GM12878 (cell line): Measurements from ENCODE around the gene PEAR1. TPM values are rescaled to one million over a fixed set of nuclear protein-coding genes. Genes with fewer than 3 reads are reported as not detected.

Experiments used
- ESRRA ChIP-seq: IDR thresholded peaks from 2 replicates; pipeline ENCODE4 v1.6.1; 2012; ENCODE audit warnings: mild to moderate bottlenecking, low read length, improper control_type of control experiment
- FOXK2 ChIP-seq: fragments of 450-650 bp; IDR thresholded peaks from 2 replicates; pipeline ENCODE4 v1.6.1; 2017; ENCODE audit warnings: mild to moderate bottlenecking, moderate library complexity
- LARP7 ChIP-seq: fragments of 450-650 bp; IDR thresholded peaks from 2 replicates; pipeline ENCODE4 v1.6.1; 2017; ENCODE audit warnings: mild to moderate bottlenecking
- NBN ChIP-seq: fragments of 450-650 bp; IDR thresholded peaks from 2 replicates; pipeline ENCODE4 v1.6.1; 2016
- RCOR1 ChIP-seq: conservative IDR thresholded peaks from 2 replicates; pipeline ENCODE4 v1.6.1; 2012; ENCODE audit warnings: low read depth, low read length, improper control_type of control experiment
- SPI1 ChIP-seq: IDR thresholded peaks from 2 replicates; pipeline ENCODE4 v1.6.1; 2011; ENCODE audit warnings: low read depth, mild to moderate bottlenecking, low read length, moderate library complexity, borderline replicate concordance; ENCODE audit not compliant: insufficient read depth
- YY1 ChIP-seq: IDR thresholded peaks from 2 replicates; pipeline ENCODE4 v1.6.1; 2011; ENCODE audit warnings: low read depth, mild to moderate bottlenecking, low read length
- polyA plus RNA-seq, 11 experiments: library from polyadenylated mRNA; depleted of rRNA in 4 of 11; unstranded in 6 of 11; stranded (reverse) in 5 of 11; fragments of >200 nt; fragmentation: Nextera tagmentation in 4 of 11; fragmentation: Illumina TruSeq in 1 of 11; extraction: Ambion mirVana in 4 of 11; extraction: Trizol in 1 of 11; gene quantifications; 1 replicate in 1 of 11; 2 replicates in 10 of 11; pipeline versions ENCODE4 v1.2.1 to v1.2.3, GENCODE V29; 2011 to 2016; ENCODE audit warnings: inconsistent platforms in 2 of 11, missing spikeins in 2 of 11, low read depth in 1 of 11
- total RNA-seq, 4 experiments: library from RNA; depleted of rRNA in 3 of 4; stranded (reverse); fragments of >200 nt in 3 of 4; fragmentation: Illumina TruSeq in 1 of 4; extraction: Trizol in 1 of 4; gene quantifications; 2 replicates each; pipeline versions ENCODE4 v1.2.1 to v1.2.3, GENCODE V29; 2013 to 2021
- TF ChIP-seq, protein P1 (sequence below): fragments of 450-650 bp; IDR thresholded peaks from 2 replicates; pipeline ENCODE4 v1.6.1; 2017; ENCODE audit warnings: mild to moderate bottlenecking
- TF ChIP-seq, protein P2 (sequence below): fragments of 450-650 bp; formaldehyde crosslinking; IDR thresholded peaks from 2 replicates; pipeline ENCODE4 v1.5.0; 2022; ENCODE audit warnings: mild to moderate bottlenecking, missing genetic modification characterization
- TF ChIP-seq, protein P3 (sequence below): fragments of 450-650 bp; IDR thresholded peaks from 2 replicates; pipeline ENCODE4 v1.6.1; 2017; ENCODE audit warnings: mild to moderate bottlenecking, moderate library complexity
- TF ChIP-seq, protein P4 (sequence below), 3 experiments: IDR thresholded peaks in 2 of 3; conservative IDR thresholded peaks in 1 of 3; 2 replicates each; pipeline ENCODE4 v1.5.1; 2011; ENCODE audit warnings: low read depth in 3 of 3, low read length in 3 of 3, mild to moderate bottlenecking in 3 of 3, control low read depth in 2 of 3, moderate library complexity in 2 of 3, inconsistent platforms in 1 of 3, mixed read lengths in 1 of 3; ENCODE audit not compliant: control insufficient read depth in 2 of 3, insufficient read depth in 1 of 3; ENCODE audit errors: extremely low read depth in 1 of 3
- TF ChIP-seq, protein P5 (sequence below): IDR thresholded peaks from 2 replicates; pipeline ENCODE4 v1.6.1; 2011; ENCODE audit warnings: low read depth, mild to moderate bottlenecking, low read length, moderate library complexity, borderline replicate concordance; ENCODE audit errors: extremely low read depth
- TF ChIP-seq, protein P6 (sequence below): fragments of 450-650 bp; IDR thresholded peaks from 2 replicates; pipeline ENCODE4 v1.6.1; 2017; ENCODE audit warnings: borderline replicate concordance
- TF ChIP-seq, protein P7 (sequence below): IDR thresholded peaks from 2 replicates; pipeline ENCODE4 v1.6.1; 2012; ENCODE audit warnings: low read depth, low read length, improper control_type of control experiment

Gene PEAR1
- total and polyA plus RNA-seq, 10 of the 15 experiments (the other 5 are each of a cell fraction or from before 2014, with no cell fraction given) = not detected

DNA sequence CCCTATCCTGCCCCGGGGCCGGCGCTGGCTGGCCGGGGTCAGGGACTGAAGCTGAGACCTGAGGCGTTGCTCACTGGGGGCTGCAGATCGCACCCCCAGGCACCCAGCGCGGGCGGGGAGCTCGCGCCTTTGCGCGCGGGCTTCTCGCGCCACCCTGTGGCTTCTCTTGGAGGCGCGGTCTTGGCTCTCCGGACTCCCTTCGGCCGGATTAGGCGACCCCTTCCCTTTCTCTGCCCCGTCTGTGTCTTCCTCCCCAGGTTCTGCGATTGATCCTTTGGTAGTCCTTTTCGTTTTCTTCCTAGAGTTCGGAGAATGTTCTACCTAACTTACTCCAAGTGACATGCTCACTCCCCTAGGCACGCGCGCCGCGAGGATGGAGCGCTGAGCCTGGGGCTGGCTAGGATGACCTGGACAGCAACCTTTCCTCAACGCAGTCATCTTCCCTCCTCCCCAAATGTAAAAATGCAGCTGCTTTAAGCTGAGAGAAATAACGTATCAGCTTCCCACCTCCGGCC, 33.3 kb upstream of the PEAR1 start (continued):
- TF ChIP-seq, protein P1, sequence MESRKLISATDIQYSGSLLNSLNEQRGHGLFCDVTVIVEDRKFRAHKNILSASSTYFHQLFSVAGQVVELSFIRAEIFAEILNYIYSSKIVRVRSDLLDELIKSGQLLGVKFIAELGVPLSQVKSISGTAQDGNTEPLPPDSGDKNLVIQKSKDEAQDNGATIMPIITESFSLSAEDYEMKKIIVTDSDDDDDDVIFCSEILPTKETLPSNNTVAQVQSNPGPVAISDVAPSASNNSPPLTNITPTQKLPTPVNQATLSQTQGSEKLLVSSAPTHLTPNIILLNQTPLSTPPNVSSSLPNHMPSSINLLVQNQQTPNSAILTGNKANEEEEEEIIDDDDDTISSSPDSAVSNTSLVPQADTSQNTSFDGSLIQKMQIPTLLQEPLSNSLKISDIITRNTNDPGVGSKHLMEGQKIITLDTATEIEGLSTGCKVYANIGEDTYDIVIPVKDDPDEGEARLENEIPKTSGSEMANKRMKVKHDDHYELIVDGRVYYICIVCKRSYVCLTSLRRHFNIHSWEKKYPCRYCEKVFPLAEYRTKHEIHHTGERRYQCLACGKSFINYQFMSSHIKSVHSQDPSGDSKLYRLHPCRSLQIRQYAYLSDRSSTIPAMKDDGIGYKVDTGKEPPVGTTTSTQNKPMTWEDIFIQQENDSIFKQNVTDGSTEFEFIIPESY = no peak
- TF ChIP-seq NBN = no peak
- TF ChIP-seq, protein P2, sequence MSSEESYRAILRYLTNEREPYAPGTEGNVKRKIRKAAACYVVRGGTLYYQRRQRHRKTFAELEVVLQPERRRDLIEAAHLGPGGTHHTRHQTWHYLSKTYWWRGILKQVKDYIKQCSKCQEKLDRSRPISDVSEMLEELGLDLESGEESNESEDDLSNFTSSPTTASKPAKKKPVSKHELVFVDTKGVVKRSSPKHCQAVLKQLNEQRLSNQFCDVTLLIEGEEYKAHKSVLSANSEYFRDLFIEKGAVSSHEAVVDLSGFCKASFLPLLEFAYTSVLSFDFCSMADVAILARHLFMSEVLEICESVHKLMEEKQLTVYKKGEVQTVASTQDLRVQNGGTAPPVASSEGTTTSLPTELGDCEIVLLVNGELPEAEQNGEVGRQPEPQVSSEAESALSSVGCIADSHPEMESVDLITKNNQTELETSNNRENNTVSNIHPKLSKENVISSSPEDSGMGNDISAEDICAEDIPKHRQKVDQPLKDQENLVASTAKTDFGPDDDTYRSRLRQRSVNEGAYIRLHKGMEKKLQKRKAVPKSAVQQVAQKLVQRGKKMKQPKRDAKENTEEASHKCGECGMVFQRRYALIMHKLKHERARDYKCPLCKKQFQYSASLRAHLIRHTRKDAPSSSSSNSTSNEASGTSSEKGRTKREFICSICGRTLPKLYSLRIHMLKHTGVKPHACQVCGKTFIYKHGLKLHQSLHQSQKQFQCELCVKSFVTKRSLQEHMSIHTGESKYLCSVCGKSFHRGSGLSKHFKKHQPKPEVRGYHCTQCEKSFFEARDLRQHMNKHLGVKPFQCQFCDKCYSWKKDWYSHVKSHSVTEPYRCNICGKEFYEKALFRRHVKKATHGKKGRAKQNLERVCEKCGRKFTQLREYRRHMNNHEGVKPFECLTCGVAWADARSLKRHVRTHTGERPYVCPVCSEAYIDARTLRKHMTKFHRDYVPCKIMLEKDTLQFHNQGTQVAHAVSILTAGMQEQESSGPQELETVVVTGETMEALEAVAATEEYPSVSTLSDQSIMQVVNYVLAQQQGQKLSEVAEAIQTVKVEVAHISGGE (CRISPR knock-in tag) = 0 out of 2 replicates have a peak, but pooled peaks have one; percentile 10
- no peak for TF ChIP-seq ESRRA
- TF ChIP-seq SPI1 = no peak
- TF ChIP-seq FOXK2 = no peak
- TF ChIP-seq, protein P3, sequence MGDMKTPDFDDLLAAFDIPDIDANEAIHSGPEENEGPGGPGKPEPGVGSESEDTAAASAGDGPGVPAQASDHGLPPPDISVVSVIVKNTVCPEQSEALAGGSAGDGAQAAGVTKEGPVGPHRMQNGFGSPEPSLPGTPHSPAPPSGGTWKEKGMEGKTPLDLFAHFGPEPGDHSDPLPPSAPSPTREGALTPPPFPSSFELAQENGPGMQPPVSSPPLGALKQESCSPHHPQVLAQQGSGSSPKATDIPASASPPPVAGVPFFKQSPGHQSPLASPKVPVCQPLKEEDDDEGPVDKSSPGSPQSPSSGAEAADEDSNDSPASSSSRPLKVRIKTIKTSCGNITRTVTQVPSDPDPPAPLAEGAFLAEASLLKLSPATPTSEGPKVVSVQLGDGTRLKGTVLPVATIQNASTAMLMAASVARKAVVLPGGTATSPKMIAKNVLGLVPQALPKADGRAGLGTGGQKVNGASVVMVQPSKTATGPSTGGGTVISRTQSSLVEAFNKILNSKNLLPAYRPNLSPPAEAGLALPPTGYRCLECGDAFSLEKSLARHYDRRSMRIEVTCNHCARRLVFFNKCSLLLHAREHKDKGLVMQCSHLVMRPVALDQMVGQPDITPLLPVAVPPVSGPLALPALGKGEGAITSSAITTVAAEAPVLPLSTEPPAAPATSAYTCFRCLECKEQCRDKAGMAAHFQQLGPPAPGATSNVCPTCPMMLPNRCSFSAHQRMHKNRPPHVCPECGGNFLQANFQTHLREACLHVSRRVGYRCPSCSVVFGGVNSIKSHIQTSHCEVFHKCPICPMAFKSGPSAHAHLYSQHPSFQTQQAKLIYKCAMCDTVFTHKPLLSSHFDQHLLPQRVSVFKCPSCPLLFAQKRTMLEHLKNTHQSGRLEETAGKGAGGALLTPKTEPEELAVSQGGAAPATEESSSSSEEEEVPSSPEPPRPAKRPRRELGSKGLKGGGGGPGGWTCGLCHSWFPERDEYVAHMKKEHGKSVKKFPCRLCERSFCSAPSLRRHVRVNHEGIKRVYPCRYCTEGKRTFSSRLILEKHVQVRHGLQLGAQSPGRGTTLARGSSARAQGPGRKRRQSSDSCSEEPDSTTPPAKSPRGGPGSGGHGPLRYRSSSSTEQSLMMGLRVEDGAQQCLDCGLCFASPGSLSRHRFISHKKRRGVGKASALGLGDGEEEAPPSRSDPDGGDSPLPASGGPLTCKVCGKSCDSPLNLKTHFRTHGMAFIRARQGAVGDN = no peak
- TF ChIP-seq, protein P4, sequence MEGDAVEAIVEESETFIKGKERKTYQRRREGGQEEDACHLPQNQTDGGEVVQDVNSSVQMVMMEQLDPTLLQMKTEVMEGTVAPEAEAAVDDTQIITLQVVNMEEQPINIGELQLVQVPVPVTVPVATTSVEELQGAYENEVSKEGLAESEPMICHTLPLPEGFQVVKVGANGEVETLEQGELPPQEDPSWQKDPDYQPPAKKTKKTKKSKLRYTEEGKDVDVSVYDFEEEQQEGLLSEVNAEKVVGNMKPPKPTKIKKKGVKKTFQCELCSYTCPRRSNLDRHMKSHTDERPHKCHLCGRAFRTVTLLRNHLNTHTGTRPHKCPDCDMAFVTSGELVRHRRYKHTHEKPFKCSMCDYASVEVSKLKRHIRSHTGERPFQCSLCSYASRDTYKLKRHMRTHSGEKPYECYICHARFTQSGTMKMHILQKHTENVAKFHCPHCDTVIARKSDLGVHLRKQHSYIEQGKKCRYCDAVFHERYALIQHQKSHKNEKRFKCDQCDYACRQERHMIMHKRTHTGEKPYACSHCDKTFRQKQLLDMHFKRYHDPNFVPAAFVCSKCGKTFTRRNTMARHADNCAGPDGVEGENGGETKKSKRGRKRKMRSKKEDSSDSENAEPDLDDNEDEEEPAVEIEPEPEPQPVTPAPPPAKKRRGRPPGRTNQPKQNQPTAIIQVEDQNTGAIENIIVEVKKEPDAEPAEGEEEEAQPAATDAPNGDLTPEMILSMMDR (IDR thresholded peaks at IDR 0.05 in 2 of 3, conservative IDR thresholded peaks at IDR 0.05 in 1 of 3; ENCODE audit: control insufficient read depth in 2 of 3, extremely low read depth in 1 of 3, insufficient read depth in 1 of 3, low read depth in 3 of 3, low read length in 3 of 3) = peak; percentile 63 to 91 (median 77)
- TF ChIP-seq, protein P5, sequence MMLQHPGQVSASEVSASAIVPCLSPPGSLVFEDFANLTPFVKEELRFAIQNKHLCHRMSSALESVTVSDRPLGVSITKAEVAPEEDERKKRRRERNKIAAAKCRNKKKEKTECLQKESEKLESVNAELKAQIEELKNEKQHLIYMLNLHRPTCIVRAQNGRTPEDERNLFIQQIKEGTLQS = no peak
- TF ChIP-seq YY1 = peak; percentile 67
- TF ChIP-seq, protein P6, sequence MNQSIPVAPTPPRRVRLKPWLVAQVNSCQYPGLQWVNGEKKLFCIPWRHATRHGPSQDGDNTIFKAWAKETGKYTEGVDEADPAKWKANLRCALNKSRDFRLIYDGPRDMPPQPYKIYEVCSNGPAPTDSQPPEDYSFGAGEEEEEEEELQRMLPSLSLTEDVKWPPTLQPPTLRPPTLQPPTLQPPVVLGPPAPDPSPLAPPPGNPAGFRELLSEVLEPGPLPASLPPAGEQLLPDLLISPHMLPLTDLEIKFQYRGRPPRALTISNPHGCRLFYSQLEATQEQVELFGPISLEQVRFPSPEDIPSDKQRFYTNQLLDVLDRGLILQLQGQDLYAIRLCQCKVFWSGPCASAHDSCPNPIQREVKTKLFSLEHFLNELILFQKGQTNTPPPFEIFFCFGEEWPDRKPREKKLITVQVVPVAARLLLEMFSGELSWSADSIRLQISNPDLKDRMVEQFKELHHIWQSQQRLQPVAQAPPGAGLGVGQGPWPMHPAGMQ = no peak
- 0 out of 2 replicates have a peak, but pooled peaks have one; percentile 45 for TF ChIP-seq LARP7
- TF ChIP-seq RCOR1 = no peak
- TF ChIP-seq, protein P7, sequence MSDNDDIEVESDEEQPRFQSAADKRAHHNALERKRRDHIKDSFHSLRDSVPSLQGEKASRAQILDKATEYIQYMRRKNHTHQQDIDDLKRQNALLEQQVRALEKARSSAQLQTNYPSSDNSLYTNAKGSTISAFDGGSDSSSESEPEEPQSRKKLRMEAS = no peak
